ENCODE measurements around the gene PGAP6.

DNA sequence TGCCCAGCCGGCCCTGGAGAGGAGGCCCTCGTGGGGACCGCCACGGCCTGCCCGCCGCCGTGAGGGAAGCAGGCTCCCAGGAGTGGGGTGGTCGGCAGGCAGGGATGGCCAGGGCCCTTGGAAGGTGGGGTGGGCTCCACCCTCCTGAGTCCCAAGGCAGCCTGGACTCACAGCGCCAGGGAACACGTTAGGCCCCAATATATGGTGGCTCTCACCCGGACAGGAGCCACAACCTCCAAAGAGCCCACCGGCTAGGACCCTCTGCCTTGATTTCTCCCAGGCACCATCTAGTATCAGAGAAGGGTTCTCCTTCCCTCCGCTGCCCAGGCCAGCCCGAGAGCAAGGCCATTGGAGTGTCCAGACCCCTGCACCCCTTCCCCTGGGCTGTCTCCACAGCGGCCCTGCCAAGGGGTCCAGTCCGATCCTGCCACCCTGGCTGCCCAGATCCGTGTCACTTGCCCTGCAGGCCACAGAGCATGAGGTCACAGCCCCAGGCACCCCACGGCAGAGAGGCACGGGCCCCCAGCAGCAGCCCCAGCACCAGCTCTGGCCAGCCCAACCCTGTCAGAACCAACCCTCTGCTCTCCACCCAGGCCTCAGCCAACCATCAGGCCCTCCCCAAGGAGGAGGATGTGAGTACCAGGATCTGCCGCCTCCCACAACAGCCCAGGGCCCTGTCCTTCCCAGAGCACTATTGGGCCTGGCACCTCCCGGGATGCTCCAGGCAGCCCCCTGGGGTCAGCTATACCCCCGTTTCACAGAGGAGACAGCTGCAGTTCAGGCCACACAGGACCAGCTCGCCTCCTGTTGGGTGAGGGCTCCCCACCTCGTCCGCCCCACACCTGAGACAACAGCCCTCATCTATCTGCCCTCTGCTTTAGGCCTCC lies 28.1 kb downstream of the PGAP6 start:
- TF ChIP-seq ZNF274 (CRISPR knock-in tag; IDR thresholded peaks at IDR 0.05) (no peak), MYC (CRISPR knock-in tag; IDR thresholded peaks at IDR 0.05; ENCODE audit: borderline replicate concordance) (0 out of 2 replicates have a peak, but pooled peaks have one; percentile 42), ZFY (CRISPR knock-in tag; IDR thresholded peaks at IDR 0.05) (peak; percentile 71), TBP (CRISPR knock-in tag; IDR thresholded peaks at IDR 0.05) (no peak), POLR2A (IDR thresholded peaks at IDR 0.05; ENCODE audit: insufficient read depth in 1 of 2, low read depth in 2 of 2, low read length in 2 of 2) (no peak), ELF1 (CRISPR knock-in tag; IDR thresholded peaks at IDR 0.05) (no peak), ASH2L (IDR thresholded peaks at IDR 0.05; ENCODE audit: insufficient read length, low read depth, low read length) (no peak), NR1H2 (CRISPR knock-in tag; IDR thresholded peaks at IDR 0.05; ENCODE audit: borderline replicate concordance, low read depth) (no peak)
- TF ChIP-seq, protein P1, sequence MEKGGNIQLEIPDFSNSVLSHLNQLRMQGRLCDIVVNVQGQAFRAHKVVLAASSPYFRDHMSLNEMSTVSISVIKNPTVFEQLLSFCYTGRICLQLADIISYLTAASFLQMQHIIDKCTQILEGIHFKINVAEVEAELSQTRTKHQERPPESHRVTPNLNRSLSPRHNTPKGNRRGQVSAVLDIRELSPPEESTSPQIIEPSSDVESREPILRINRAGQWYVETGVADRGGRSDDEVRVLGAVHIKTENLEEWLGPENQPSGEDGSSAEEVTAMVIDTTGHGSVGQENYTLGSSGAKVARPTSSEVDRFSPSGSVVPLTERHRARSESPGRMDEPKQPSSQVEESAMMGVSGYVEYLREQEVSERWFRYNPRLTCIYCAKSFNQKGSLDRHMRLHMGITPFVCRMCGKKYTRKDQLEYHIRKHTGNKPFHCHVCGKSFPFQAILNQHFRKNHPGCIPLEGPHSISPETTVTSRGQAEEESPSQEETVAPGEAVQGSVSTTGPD (CRISPR knock-in tag; IDR thresholded peaks at IDR 0.05): no peak
